GM19023 (cell line): ENCODE results near the gene ADAMTSL3.
"Not testable (repeated sequence)": the region's sequence is repeated elsewhere in the genome, so short reads cannot be mapped to it uniquely, and the experiment has no call there.

ENCODE experiments used
- ATAC-seq: cut with Tn5 transposase; IDR thresholded peaks from one replicate; pipeline ENCODE4 v1.9.1; 2021; ENCODE audit warnings: mild to moderate bottlenecking, moderate library complexity; ENCODE audit not compliant: unreplicated experiment

The ADAMTSL3 gene

DNA sequence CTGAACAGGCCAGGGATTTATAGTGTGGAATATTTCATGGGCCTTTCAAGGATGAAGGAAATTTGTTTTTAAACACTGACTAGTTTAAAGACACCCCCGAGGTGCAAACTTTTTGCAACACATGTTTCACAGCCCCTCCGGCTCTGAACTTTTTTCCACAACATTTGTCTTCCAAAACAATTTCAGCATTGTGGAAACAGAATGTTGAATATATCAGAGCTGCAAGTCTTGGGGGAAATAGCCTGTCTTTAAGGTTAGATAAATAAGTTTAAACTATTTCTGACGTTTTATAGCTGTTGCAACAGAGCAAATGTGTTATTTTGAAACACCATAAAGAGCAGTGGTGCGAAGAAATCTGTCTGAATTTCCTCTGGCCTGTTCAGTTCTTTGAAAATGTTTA is 352.5 kb downstream of the ADAMTSL3 start:
- no peak for ATAC-seq

DNA sequence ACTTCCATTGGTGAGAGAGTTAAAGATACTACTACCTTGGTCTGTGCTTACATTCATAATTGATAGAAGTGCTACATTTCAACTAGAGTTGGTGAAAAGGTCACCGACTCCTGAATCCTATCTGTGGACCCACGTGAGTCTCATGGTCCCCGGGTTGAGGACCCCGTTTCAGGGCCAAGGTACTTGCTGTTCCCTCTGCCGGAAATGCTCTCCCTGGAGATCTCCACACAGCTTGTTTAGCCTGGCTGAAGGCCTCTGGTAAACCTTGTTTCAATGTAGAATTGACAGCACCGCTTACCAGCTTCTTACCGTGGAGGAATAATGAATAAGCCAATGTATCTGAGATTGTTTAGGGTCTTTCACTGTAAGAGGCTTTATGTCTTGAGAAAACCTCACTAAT is 355.7 kb downstream of the ADAMTSL3 start:
- no peak for ATAC-seq

DNA sequence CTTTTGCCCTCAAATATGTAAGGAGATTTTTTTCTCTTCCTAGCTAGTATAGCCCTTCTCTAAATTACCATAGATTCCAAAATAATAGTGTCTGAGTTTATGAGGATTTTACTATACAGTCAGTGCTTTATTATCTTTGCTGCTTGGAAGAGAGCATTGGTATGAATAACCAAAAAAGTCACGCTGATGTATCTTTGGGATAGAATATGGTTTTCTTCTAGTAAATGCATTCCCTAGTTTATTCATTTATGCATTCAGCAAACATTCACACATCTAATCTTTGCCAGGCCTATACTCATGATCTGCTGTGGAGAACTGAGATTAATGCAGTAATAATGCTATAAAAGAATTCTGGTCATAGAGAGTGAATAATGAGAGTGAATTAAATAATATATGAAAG is 356.3 kb downstream of the ADAMTSL3 start:
- ATAC-seq, result no peak

DNA sequence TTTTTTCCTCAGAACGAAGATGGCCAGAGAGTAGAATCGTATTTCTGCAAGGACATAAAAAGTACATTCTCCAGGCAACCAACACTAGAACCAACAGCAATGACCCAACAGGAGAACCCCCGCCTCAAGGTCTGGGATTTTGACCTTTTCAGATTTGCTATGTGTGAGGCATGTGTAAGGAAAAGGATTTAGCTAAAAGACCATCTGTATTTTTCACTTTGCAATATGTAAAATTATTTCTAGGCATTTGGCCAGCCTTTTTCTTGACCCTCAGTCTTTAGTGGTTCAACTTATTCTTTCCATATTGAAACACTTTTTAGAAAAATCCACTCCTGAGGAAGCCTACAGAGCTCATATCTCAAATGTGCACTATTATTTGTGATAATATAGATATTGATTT is 362.4 kb downstream of the ADAMTSL3 start:
- no peak for ATAC-seq

DNA sequence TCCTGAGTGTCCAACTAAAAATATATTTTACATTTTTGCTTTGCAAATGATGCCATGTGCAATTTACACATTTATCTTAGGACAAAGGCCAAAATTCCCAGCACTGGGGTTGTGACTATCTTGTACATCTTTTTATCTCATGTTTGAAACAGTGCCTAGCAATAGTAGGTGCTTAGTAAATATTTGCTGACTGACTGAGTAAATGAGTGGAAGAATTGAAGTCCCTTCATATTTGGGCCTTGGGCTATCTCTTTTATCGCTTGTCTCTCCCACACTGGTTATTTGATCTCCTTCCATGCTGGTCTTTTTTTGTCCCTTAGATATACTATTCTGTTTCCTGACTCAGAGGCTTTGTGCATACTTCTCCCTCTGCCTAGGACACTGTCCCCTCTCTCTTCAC is 368.6 kb downstream of the ADAMTSL3 start:
- ATAC-seq, result no peak

DNA sequence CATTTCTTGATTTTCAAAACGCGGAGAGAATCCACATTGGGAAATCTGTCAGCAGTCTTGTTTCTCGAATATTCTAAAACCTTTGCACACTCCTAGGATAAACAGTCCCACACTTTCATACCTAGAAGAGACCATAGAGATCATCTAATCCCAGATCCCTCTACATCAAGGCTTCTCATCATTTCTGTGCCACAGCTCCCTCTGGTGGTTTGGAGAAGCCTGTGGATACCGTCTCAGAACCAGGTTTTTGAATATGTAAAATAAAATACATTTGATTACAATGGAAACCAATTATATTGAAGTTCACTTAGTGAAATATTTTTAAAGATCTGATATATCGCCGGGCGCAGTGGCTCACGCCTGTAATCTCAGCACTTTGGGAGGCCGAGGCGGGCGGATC is 369.7 kb downstream of the ADAMTSL3 start:
- no peak for ATAC-seq

DNA sequence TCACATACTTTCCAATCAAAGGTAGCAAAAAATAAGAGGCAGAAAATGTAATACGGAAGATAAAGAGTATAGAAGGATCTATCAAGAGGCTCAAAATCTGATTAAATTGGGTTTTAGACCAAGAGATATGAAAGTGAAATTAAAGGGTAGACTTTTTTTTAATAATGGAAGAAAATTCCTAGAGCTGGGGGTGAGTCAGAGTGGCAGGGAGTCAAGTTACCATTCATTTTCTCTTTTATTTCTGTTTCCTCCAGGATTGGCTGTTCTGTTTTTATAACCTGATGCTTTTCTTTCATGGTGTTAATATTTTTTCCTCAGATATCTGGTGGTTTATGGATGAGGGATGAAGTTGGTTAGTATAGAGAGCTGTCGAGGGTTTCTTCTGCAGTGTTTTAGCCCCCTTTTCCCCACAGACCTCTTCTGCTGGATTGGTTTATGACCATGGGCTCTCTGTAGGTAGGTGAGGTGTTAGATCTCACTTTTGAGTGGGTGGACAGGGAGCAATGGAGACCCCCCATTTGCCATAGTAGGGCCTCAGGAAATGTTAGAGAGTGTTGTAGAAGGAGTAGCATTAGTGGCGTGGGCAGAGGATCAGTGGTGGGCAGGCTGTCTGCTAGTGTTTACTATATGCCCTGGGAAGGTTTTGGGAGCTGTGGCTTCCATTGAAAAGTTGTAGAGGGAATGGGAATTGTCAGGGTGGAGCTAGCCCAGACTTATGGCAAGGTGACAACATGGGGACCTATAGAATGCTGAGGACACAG is 380.1 kb downstream of the ADAMTSL3 start:
- ATAC-seq, result no peak

DNA sequence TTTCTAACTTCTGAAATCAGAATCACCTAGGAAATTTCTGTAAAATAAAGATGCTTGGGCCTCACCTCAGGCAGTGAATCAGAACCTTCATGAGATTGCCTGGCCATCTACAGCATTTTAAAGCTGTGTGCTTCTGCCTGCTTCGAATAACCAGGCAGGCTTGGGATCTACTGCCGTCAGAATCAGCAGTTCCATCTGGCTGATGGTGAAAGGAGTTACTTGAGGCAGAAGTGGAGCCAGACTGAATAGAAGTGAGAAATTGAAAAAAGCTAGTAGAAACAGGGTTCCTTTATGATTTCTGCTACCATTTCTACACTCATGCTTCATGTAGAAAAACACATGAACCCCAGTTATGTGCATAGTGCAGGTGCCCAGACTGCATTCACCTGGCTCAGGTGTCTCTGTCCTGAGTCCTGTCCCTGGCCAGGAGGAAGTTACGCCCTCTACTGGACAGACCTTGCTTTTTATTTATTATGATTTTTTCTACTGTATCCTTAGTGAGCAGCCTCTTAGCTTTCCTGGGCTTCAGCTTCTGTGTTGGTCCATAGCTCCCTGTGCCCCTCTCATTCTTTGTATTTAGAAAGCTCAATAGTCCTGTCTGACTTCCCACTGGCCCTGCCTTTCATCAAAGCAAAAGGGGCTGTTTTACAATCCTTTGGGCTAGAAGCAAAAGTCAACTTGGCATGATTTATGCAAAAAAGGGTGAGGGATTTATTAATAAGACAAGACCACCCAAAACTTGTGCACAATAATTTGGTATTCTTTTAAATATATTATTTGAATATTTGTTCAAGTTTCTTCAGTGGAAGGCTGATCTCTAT is 380.9 kb downstream of the ADAMTSL3 start:
- no peak for ATAC-seq

DNA sequence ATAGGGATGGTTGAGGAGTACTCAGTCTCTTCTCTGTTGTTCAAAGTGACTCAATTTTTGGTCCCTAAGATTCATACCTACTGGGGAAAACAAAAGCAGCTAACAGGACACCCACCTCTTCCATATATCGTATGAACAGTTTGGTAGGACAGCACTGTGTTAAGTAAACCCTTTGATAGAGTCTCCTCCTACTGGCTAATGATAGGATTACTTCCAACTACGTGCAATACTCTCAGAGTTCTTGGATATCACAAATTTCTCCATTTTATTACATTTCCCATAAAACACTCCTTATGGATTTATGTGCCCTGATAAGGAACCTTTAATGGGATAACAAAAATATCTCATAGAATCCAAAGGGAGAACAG is 381.5 kb downstream of the ADAMTSL3 start:
- no peak for ATAC-seq

DNA sequence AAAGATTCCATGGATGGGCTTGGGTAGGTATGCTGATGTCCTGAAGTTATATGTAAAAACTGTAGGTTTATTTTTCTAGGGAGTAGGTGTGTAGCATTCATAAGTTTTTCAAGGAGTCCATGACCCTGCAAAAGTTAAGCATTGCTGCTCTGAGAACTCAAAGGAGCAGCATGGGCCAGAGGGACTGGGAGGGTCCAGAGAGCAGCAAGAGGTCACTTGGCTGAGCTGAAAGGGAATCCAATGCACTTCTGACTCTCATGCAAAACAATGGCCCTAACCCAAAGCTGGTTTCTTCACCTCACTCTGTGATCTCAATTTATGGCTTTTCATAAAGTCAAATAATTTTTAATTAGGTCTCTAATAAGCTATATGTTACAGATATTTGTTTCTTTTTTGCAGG is 383.4 kb downstream of the ADAMTSL3 start:
- no peak for ATAC-seq

DNA sequence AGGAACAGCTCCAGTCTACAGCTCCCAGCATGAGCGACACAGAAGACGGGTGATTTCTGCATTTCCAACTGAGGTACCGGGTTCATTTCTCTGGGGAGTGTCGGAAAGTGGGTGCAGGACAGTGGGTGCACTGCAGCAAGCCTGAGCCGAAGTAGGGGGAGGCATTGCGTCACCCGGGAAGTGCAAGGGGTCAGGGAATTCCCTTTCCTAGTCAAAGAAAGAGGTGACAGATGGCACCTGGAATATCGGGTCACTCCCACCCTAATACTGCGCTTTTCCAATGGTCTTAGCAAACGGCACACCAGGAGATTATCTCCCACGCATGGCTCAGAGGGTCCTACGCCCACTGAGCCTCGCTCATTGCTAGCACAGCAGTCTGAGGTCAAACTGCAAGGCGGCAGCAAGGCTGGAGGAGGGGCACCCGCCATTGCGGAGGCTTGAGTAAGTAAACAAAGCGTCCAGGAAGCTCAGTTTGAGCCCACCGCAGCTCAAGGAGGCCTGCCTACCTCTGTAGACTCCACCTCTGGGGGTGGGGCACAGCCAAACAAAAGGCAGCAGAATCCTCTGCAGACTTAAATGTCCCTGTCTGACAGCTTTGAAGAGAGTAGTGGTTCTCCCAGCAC is 388.6 kb downstream of the ADAMTSL3 start:
- ATAC-seq, result not testable (repeated sequence)

DNA sequence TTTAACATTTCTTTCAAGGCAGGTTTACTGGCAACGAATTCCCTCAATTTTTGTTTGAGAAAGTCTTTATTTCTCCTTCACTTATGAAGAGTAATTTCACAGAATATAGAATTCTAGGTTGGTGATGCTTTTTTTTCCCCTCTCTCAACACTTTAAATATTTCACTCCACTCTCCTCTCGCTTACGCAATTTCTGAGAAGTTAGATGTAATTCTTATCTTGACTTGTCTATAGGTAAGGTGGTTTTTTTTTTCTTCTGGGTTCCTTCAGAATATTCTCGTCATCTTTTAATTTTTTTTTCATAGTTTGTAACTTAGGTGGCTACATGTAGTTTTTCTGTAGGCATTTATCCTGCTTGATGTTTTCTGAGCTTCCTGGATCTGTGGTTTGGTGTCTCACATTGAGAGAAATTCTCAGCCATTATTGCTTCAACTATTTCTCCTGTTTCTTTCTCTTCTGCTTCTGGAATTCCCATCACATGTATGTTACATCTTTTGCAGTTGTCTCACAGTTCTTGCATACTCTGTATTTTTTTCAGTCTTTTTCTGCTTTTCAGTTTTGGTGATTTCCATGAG is 392.2 kb downstream of the ADAMTSL3 start:
- ATAC-seq, result no peak

DNA sequence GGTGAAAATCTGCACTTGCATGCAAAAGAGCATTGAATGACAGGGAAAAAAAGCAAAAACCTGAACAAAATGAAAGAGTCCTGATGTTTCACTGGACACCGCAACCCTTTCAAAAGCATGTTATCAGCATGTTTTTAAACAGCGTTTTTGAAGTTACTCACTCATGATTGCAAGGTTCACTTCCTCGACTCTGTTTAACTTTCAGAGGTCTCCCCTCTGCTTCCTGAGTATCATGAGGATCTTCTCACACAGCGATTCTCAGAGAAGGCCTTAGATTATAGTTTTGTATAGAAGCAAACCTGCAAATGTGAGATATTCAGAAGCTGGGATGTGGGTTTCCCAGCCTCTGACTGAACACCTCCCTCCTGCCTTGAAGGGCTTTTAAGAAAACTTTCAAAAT is 395.6 kb downstream of the ADAMTSL3 start:
- not testable (repeated sequence) for ATAC-seq

DNA sequence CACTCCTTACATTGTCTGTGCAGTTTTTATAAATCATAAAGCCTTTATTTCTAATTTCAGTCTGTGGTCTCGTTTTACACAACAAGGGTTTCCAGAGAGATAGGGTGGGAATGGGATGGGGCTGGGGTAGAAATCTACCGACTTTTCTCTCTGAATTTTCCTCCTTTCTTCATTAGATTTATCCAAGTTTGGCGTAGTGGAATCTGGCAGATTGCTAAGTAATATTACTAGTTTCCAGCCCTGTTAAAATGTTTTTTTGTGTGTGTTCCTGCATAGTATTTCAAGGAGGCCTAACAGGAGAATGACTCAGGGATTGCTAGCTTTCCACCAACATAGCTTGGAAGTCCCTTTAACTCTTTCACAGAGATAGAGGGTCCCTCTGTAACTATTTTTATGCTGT is 396.2 kb downstream of the ADAMTSL3 start:
- no peak for ATAC-seq

DNA sequence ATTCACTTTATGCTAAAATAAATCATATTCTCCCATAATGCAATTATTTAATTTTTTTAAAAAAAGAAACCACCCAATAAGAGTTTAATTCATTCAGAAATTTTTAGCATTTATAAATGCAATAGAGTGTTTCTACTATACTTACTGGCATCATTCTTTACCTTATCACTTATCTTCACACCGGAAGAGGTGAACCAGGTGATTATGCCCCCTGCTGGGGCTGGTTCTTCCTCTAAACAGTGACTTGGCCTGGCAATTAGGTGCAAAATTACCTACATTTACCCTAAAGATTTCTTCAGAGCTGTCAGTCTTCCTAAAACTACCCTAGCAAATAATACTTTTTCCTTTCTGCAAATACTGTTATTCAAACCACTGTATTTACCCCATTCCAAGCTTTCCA is 397.2 kb downstream of the ADAMTSL3 start:
- ATAC-seq, result not testable (repeated sequence)

DNA sequence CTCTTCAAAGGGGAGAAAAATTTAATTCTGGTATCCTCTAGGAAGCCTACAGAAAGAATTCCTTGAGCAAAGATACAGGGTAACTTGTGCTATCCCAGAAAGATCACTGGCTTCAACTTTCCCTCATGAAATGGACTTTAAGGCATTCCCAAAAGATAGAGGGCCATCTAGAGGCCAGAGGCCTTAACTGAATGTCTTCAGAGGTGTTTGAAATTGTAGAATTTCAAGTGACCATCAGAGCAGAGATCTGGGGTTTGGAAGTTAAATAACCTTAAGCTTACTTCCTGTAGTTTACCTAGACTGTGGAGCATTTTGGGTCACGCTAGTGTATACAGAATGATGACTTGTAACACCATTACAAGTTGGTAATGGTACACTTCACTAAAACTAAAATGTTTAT is 400.6 kb downstream of the ADAMTSL3 start:
- ATAC-seq, result not testable (repeated sequence)

DNA sequence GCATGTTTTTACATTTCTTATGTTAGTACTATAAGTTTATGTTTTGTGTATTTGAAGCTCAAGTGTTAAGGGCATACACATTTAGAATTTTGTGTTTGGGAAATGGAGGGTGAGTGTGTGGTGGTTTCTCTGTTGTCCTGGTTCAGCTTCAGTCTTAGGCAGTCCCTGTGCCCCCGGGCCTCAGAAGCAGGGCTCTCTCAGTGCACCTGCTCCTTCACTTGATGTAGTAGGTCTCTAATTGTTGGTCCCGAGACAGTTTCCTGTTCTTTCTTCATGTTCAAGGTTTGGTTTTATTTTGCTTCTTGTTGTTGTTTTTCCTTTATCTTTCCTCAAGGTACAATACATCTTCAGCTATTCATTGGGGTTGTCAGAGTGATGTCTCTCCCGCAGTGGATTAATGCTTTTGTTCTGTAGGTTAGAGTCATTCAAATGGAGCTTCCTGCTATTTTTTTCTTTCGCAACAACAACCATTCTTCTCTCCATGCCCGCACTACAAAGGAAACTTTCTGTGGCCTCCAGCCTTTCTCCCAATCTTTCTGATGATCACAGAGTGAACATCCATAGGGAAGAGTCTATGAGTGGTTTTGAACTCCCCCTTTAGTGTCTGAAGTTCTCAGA is 403.9 kb downstream of the ADAMTSL3 start:
- no peak for ATAC-seq

DNA sequence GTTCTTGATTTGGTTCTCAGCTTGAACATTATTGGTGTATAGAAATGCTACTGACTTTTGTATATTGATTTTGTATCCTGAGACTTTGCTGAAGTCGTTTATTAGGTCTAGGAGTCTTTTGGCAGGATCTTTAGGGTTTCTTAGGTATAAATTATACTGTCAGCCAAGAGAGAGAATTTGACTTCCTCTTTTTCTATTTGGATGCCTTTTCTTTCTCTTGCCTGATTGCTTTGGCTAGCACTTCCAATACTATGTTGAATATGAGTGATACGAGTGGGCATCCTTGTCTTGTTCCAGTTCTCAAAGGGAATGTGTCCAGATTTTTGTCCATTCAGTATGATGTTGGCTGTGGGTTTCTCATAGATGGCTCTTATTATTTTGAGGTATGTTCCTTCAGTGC is 409.8 kb downstream of the ADAMTSL3 start:
- not testable (repeated sequence) for ATAC-seq

DNA sequence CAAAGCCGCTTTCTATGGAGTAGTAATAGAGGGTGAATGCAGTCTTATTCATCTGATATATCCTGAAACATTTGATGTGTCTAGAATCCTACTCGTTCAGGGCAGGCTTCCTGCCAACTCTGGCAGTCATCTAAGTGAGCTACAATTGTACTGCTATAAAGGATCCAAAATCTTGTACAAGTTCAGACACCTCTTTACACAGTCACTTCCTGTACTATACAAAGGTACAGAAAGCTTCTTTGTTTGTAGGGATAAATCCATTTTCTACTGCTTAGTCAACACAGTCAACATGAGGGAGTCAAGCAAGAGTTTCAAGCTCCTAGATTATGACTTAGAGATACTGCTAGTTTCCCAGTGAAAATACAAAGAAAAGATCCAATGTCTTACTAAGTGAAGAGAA is 414.8 kb downstream of the ADAMTSL3 start:
- not testable (repeated sequence) for ATAC-seq

DNA sequence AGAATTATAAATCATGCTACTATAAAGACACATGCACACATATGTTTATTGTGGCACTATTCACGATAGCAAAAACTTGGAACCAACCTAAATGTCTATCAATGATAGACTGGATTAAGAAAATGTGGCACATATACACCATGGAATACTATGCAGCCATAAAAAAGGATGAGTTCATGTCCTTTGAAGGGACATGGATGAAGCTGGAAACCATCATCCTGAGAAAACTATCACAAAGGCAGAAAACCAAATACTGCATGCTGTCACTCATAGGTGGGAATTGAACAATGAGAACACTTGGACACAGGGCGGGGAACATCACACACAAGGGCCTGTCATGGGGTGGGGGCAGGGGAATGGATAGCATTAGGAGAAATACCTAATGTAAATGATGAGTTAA is 424.1 kb downstream of the ADAMTSL3 start:
- ATAC-seq, result not testable (repeated sequence)

DNA sequence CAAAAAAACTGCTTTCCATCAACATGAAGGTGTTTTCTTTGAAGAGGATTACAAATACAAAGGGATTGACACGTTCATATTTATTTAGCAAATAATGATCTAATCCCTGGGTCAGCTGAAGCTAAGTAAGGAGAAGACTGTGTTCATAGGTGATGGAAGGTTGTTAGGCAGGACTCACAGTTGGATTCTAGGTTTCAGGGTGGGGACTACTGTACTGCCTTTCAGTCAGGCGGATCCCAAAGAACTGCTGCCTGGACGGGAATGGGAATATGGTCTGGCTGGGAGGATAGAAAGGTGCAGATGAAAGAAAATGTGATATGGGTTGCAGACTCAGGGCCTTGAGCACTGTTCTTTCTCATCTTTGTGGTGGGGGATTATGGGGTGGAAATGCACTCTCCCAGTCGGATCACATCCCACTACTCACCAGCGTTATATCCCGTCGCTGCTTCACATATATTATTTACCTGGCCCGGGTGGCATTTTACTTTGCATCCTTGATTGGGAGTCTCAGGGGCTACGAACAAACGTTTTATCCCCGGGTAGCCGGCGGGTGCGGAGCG is 425.5 kb downstream of the ADAMTSL3 start:
- ATAC-seq, result not testable (repeated sequence)
